ENCODE results near the gene SPTBN2. TPM values are rescaled to one million over a fixed set of nuclear protein-coding genes. Genes with fewer than 3 reads are reported as not detected.

Gene SPTBN2
- total RNA-seq, 1 donor from 2014 or later = 67.0 TPM

DNA sequence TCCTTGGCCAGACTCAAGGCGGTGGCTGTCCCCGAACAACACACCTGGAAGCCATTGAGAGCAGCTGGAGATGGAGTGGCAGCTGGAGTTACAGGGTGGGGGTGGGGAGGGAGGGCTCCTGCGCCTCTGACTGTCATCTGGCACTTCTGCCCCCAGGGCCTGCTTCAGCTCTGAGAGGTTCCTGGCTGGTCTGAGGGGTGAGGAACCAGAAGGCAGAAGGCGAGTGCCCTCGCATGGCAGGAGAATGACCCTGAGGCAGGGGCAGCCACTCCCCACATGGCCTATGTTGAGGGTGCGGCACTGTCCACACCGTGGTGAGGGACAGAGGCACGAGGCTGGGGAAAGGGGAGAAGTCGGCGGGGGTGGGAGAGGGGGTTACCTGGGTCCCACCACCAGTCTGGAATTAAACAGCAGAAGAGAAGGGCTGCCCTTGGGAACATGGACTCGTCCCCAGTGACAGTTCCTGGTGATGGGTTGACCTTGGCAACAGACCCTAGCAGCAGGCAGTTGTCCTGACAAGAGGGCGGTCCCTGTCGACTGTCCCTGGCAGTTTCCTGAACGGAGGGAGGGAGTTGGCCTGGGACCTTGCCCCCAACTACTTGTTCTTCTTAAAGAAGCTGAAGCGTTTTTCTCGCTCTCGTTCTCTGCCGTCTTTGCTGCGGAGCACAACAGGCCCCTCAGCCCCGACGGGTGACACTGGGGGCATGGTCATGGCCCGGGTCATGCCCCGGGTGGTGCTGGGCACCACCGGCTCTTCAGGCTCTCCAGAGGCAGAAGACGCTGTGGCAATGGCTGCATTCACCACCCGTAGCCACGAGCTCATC is 43.5 kb downstream of the SPTBN2 start:
- no peak for DNase-seq (ENCODE audit: low read depth, low spot score)

DNA sequence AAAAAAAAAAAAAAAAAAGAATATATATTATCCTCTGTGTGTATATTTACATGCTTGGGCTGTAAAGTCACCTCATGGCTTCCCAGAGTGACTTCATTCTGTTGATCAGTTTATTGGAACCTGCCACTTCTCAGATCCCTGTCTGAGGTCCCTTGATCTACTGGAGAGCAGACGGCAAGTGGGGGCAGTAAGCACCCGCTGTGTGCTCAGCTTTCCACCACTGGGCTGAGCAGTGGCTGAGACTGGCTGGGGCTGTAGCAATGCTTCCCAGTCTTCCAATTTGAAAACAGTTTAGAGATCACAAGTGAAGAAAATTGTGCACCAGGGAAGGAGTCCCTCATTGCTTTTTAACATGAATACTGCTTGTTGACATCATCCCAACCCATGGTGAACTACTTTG is 44.4 kb downstream of the SPTBN2 start:
- no peak for DNase-seq (ENCODE audit: low read depth, low spot score)

GRCh38 chr11:66683877-66684276 is 45.1 kb downstream of the SPTBN2 start:
- DNase-seq (ENCODE audit: low read depth, low spot score) = no peak

GRCh38 chr11:66680966-66681645 is 47.9 kb downstream of the SPTBN2 start:
- no peak for DNase-seq (ENCODE audit: low read depth, low spot score)

GRCh38 chr11:66677599-66678375 is 51.2 kb downstream of the SPTBN2 start, which contains the start of gene RBM4B:
Gene RBM4B (minus strand): TSS chr11:66677887. CDS start chr11:66677079, 808 bp downstream.
- DNase-seq (ENCODE audit: low read depth, low spot score) = peak; percentile 84

DNA sequence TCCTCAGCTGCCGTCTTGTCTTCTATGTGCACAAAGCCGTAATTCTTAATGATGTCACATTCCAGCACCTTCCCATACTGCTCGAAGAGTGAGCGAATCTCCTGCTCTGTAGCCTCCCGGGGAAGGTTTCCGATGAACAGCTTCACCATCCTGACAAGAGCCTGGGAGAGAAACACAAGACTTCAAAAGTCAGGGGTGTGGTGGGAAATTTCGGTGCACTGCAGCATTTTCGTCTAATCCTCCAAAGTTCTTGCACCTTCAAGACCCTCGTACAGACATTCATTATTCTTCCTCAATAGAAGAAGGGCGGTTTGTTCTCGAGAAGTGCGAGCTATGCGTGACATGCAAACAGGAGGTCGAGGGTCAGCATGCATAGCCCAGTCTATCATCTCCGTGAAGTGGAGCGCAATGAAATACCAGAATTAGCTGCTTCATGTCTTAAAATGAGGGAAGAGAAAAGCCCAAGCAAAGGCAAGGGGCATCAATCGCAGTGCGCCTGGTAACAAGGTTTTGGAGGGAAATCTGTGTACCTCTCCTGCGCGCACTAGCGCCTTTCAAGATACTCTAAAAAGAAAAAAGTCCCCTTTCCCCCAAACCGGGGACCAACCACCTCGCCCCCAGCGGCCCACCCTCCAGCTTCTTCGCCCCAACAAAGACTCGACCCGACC is 52.0 kb downstream of the SPTBN2 start:
- no peak for DNase-seq (ENCODE audit: low read depth, low spot score)

DNA sequence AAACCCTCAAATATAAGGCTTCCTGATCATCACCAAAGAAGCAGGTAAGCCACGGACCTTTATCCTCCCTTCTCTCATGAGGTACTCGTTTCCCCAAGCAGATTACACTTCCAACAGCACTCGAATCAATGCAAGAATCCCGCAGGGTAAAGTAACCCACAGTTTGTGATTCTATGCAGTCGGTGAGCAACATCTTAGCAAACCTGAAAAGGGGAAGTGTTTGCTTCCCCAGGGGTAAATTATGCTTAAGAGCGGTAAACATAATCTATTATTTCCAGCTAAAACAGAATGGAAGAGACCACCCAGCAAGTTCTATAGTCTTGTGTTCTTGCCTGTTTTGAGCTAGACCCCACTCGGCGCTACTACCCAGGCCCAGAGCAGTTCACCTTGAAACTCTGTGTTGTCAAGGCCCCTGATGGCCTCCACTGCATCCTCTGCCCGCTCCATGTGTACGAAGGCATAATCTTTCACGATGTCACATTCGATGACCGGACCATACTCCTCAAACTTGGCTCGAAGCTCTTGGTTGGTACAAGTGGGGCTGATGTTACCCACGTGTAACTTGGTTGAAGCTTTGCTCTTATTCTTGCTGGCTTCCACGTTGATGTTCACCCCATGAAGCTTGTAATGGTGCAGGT is 52.6 kb downstream of the SPTBN2 start:
- DNase-seq (ENCODE audit: low read depth, low spot score) = no peak

DNA sequence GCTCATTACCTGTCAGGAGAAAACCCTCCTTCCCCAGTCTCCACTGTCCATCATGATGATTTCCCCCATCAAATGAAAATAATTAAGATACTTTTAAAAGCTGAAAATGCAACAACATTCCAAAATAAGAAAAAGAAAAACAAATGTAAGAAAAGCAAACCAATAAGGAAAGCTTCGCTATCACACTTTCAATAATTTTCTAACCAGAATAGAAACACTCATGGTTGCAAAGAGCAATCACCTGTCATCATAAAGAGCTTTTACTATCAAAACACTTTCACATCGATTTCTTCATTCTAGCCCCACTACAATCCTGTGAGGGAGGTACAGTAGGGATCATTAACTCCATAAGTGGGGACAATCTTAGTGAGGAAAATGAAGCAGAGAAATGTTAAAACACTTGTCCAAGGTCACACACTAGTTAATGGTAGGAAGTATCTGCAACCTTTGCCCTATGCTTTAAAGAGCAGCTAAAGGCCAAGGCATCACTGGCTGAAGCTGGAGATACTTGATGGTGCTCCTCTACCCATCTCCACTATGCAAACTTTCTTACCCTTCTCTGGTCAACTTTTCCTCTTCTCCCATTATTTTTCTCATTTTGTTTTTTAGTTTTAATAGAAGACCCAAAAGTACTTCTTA is 53.9 kb downstream of the SPTBN2 start:
- no peak for DNase-seq (ENCODE audit: low read depth, low spot score)

- DNase-seq (ENCODE audit: low read depth, low spot score) = no peak
These were observed 58.2 kb downstream of the SPTBN2 start for GRCh38 chr11:66670816-66671215.

DNA sequence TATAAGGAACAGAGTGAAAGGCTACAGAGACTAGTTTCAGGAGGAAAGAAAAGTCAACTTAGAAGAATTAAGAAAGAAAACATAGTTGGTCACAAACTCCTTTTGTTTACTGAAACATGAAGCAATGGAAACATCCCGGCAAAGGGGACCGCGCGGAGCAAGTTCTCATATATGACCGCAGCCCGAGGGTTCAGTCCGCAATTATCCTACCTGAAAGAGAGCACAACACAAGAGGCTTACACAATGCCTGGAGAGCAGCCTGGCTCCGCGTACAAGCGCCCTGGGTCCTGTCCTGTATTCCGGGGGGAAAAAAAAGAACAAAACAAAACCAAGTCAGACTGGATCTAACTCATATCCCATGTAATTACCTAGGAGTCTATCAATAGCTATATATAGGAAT is 63.6 kb downstream of the SPTBN2 start:
- no peak for DNase-seq (ENCODE audit: low read depth, low spot score)

GRCh38 chr11:66663741-66664296 is 65.2 kb downstream of the SPTBN2 start:
- no peak for DNase-seq (ENCODE audit: low read depth, low spot score)

GRCh38 chr11:66659763-66660162 is 69.3 kb downstream of the SPTBN2 start:
- DNase-seq (ENCODE audit: low read depth, low spot score) = no peak

- DNase-seq (ENCODE audit: low read depth, low spot score) = no peak
These were observed 75.9 kb downstream of the SPTBN2 start for GRCh38 chr11:66653123-66653522.

DNA sequence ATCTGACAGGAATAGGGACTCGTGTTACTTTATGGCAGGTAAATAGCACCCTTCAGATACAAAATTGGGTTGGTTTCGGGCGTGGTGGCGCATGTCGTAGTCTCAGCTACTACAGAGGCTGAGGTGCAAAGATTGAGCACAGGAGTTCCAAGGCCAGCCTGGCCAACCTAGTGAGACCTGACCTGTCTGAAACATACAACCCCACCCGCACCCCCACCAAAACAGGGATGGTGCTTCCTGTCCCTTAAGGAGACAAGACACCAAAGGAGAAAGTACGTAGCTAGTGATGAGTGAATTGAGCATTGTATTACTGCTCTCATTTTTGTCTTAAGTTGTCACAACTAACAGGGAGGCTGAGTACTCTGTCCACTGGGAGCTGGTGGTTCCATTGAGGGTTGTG is 76.4 kb downstream of the SPTBN2 start:
- DNase-seq (ENCODE audit: low read depth, low spot score) = no peak

- DNase-seq (ENCODE audit: low read depth, low spot score) = no peak
These were observed 78.0 kb downstream of the SPTBN2 start for GRCh38 chr11:66651016-66651415.

- no peak for DNase-seq (ENCODE audit: low read depth, low spot score)
These were observed 79.1 kb downstream of the SPTBN2 start for GRCh38 chr11:66649903-66650302.

DNA sequence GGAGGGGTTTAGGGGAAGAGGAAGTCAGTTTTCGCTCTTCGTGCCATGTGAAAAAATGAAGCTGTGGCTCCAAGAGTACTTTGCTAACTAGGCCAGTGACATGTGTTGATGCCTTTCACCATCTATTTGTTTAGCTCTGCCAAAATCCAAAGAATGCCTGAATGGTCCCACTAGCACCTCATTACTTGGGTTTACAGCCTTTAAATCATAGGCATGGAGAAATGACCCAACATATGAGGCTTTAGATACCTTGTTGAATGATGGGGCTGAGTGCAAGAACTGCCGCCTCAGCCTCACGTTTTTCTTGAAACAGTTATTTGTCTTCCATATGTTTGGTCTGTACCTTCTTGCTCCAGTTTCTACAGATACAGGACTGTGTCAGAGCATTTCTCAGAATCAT is 82.2 kb downstream of the SPTBN2 start:
- no peak for DNase-seq (ENCODE audit: low read depth, low spot score)

DNA sequence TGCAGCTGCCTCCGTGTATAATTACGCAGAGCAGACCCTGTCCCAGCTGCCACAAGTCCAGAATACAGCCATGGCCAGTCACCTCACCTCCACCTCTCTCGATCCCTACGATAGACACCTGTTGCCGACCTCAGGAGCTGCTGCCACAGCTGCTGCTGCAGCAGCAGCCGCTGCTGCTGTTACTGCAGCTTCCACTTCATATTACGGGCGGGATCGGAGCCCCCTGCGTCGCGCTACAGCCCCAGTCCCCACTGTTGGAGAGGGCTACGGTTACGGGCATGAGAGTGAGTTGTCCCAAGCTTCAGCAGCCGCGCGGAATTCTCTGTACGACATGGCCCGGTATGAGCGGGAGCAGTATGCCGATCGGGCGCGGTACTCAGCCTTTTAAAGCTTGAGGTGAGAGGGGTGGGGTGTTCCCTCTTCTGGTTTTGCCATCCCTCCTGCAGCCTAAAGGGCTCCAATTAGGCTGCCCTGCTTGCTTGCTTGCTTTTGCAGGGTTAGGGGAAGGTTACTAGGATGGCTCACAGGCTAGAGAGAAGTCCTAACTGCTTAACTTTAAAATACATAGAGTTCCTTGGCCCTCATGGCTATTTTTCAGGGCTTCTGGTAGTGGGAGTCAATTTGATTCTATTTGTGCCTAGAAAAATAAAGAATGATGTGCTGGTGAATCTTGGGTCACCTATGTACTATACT is 85.1 kb downstream of the SPTBN2 start:
- no peak for DNase-seq (ENCODE audit: low read depth, low spot score)

GRCh38 chr11:66641834-66642233 is 87.2 kb downstream of the SPTBN2 start:
- DNase-seq (ENCODE audit: low read depth, low spot score) = no peak
